ENCODE measurements around the gene SLIT3. TPM values are rescaled to one million over a fixed set of nuclear protein-coding genes. Genes with fewer than 3 reads are reported as not detected.

The SLIT3 gene
- total and polyA plus RNA-seq, 2 donors from 2014 or later = 14.5 to 54.1 TPM

DNA sequence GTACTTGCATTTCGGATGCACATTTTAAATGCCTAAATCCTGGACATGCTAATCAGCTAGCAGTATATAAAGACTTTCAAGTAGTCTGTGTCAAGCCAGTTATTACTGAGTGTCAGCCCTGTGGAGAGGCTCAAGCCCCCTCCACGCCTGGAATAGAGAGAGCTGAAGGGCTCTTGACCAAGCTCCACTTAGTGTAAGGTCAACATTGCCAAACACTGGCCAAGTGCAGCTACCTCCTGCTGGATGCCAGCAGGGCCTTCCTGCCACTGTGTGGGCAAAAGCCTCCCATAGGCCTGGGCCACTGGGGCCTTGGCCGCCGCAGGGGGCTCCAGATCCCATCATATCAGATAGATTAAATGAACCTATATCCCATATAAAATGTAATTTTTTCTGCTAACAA, 482.4 kb downstream of the SLIT3 start:
- H3K4me3 ChIP-seq (ENCODE audit: low read length in 3 of 3) = peak overlapping the region in 1 of 3 donors; percentile 46
- peaks cover 0 to 3% (median 0%) of the 10 kb centered on the region in 3 donors for H3K36me3 ChIP-seq (ENCODE audit: control insufficient read depth in 2 of 3, insufficient read depth in 3 of 3, low read length in 3 of 3)
- no peak for TF ChIP-seq CTCF (IDR thresholded peaks at IDR 0.05; ENCODE audit: borderline replicate concordance, extremely low read depth, insufficient read depth)
- intact Hi-C loops (cut with DNase I) = no loop called here
- no peaks in the 10 kb centered on the region for H3K27me3 ChIP-seq (ENCODE audit: control insufficient read depth, insufficient read depth, low read length)
- FAIRE-seq (no peak), DNase-seq (no peak)
- H3K9me3 ChIP-seq (ENCODE audit: control insufficient read depth in 2 of 3, insufficient read depth in 1 of 3, low read length in 3 of 3) = no peaks in the 10 kb centered on the region
- H3K27ac ChIP-seq (ENCODE audit: low read depth in 2 of 2, low read length in 2 of 2) = no peak overlapping the region
- H3K9ac ChIP-seq (ENCODE audit: low read length in 3 of 3) = no peak overlapping the region
- no peaks in the 10 kb centered on the region for H3K4me1 ChIP-seq (ENCODE audit: control insufficient read depth in 2 of 3, insufficient read depth in 2 of 3, low read depth in 1 of 3, low read length in 3 of 3)

DNA sequence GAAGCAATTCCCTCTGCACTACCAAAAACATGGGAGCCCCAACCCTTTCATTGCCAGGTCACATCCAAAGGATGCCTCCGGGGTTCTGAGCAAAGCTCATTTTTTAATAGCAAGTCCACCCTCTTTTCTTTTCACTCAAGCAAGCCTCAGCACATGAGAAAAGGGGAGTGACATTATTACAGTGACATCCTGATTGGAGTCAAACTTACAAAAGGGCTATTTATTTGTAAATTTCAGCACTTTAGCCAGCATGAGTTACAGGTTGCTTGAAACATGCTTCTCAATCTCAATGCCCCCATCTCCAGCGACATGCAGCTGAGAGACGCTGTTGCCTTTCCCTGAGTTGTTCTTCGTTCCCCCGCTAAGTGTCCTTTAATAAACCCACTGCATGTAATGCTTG, 483.3 kb downstream of the SLIT3 start:
- H3K4me1 ChIP-seq (ENCODE audit: control insufficient read depth in 2 of 3, insufficient read depth in 2 of 3, low read depth in 1 of 3, low read length in 3 of 3) = no peaks in the 10 kb centered on the region
- FAIRE-seq = no peak
- TF ChIP-seq CTCF (IDR thresholded peaks at IDR 0.05; ENCODE audit: borderline replicate concordance, extremely low read depth, insufficient read depth) = no peak
- intact Hi-C loops (cut with DNase I) = no loop called here
- H3K9me3 ChIP-seq (ENCODE audit: control insufficient read depth in 2 of 3, insufficient read depth in 1 of 3, low read length in 3 of 3) = no peaks in the 10 kb centered on the region
- no peak overlapping the region for H3K27ac ChIP-seq (ENCODE audit: low read depth in 2 of 2, low read length in 2 of 2)
- no peaks in the 10 kb centered on the region for H3K36me3 ChIP-seq (ENCODE audit: control insufficient read depth in 2 of 3, insufficient read depth in 3 of 3, low read length in 3 of 3)
- H3K27me3 ChIP-seq (ENCODE audit: control insufficient read depth, insufficient read depth, low read length) = no peaks in the 10 kb centered on the region
- no peak for DNase-seq
- H3K4me3 ChIP-seq (ENCODE audit: low read length in 3 of 3) = no peak overlapping the region
- no peak overlapping the region for H3K9ac ChIP-seq (ENCODE audit: low read length in 3 of 3)

DNA sequence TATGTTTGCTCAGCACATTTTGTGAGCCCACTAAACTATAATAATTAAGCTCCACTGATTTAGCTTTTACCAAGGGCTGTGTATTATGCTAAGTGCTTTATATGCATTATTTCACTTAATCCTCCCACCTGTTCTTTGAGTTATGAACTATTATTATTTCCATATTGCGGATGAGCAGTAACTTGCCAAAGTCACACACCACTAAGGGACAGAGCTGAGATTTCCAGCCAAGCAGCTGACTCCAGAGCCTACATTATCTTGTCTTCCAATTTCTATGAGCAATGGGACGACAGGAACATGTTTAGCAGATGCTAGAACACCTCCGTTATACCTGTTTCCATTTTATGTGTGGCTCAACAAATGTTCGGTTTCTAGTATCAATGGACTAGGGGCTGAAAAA, 484.3 kb downstream of the SLIT3 start:
- H3K27ac ChIP-seq (ENCODE audit: low read depth in 2 of 2, low read length in 2 of 2) = no peak overlapping the region
- FAIRE-seq (no peak), DNase-seq (no peak)
- H3K4me1 ChIP-seq (ENCODE audit: control insufficient read depth in 2 of 3, insufficient read depth in 2 of 3, low read depth in 1 of 3, low read length in 3 of 3) = no peaks in the 10 kb centered on the region
- no peak overlapping the region for H3K9ac ChIP-seq (ENCODE audit: low read length in 3 of 3)
- no peak overlapping the region for H3K4me3 ChIP-seq (ENCODE audit: low read length in 3 of 3)
- TF ChIP-seq CTCF (IDR thresholded peaks at IDR 0.05; ENCODE audit: borderline replicate concordance, extremely low read depth, insufficient read depth) = no peak
- no peaks in the 10 kb centered on the region for H3K27me3 ChIP-seq (ENCODE audit: control insufficient read depth, insufficient read depth, low read length)
- intact Hi-C loops (cut with DNase I) = no loop called here
- no peaks in the 10 kb centered on the region for H3K36me3 ChIP-seq (ENCODE audit: control insufficient read depth in 2 of 3, insufficient read depth in 3 of 3, low read length in 3 of 3)
- no peaks in the 10 kb centered on the region for H3K9me3 ChIP-seq (ENCODE audit: control insufficient read depth in 2 of 3, insufficient read depth in 1 of 3, low read length in 3 of 3)
